Loucy (cell line): ENCODE measurements around the gene SNX20.

Source experiments
- CTCF ChIP-seq: fragments of 200-600 bp; sonication (generic); conservative IDR thresholded peaks from 2 replicates; pipeline ENCODE4 v1.5.1; 2014; ENCODE audit warnings: mild to moderate bottlenecking, antibody characterized with exemption, low read length
- EZH2phosphoT487 ChIP-seq: fragments of 200-600 bp; IDR thresholded peaks from 2 replicates; pipeline ENCODE4 v1.6.1; 2018; ENCODE audit warnings: antibody characterized with exemption, mild to moderate bottlenecking, moderate library complexity, borderline replicate concordance

- TF ChIP-seq CTCF (peak; percentile 69), EZH2phosphoT487 (no peak)
These were observed 3.8 kb downstream of the SNX20 start for GRCh38 chr16:50677351-50677750.
